OCI-LY3 (cell line): Measurements from ENCODE around the gene ZFYVE28.

ENCODE experiments used
- EZH2phosphoT487 ChIP-seq: fragments of 200-600 bp; shearing (Covaris generic); IDR thresholded peaks from 2 replicates; pipeline ENCODE4 v1.6.1; 2018; ENCODE audit warnings: antibody characterized with exemption, mixed run types, low read depth
- TF ChIP-seq, protein P1 (sequence below): fragments of 200-600, 300-600 bp; sonication (generic); IDR thresholded peaks from 2 replicates; pipeline ENCODE4 v1.5.1; 2014; ENCODE audit warnings: antibody characterized with exemption, low read length, low read depth

DNA sequence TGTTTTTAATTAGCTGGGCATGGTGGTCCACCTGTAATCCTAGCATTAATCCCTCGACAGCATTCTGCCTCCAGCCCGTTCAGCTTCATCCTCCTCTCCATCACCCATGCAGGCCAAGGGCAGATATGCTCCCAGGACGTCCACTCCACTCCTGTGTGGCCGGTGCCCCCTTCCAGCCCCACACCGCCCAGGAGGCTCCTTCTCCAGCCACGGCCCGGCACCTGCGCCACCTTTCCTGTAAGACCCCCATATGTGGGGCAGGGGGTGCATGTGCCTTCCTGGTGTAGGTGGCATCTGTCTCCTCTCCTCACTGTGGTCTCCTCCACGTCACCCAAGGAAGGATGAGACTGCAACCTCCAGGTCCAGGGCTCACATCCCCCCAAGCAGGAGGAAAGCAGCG, 99.6 kb downstream of the ZFYVE28 start:
- TF ChIP-seq, protein P1, sequence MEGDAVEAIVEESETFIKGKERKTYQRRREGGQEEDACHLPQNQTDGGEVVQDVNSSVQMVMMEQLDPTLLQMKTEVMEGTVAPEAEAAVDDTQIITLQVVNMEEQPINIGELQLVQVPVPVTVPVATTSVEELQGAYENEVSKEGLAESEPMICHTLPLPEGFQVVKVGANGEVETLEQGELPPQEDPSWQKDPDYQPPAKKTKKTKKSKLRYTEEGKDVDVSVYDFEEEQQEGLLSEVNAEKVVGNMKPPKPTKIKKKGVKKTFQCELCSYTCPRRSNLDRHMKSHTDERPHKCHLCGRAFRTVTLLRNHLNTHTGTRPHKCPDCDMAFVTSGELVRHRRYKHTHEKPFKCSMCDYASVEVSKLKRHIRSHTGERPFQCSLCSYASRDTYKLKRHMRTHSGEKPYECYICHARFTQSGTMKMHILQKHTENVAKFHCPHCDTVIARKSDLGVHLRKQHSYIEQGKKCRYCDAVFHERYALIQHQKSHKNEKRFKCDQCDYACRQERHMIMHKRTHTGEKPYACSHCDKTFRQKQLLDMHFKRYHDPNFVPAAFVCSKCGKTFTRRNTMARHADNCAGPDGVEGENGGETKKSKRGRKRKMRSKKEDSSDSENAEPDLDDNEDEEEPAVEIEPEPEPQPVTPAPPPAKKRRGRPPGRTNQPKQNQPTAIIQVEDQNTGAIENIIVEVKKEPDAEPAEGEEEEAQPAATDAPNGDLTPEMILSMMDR = no peak
- TF ChIP-seq EZH2phosphoT487 = no peak
